ENCODE measurements around the gene TMEM255A.

TMEM255A gene

GRCh38 chrX:120311727-120312063 is 434 bp upstream of the TMEM255A start:
- no CpG with 5 or more reads among the region's 4 CpGs for WGBS, 2 donors (ENCODE audit: extremely low coverage in 2 of 2, insufficient read length in 2 of 2, insufficient replicate concordance in 1 of 2)

DNA sequence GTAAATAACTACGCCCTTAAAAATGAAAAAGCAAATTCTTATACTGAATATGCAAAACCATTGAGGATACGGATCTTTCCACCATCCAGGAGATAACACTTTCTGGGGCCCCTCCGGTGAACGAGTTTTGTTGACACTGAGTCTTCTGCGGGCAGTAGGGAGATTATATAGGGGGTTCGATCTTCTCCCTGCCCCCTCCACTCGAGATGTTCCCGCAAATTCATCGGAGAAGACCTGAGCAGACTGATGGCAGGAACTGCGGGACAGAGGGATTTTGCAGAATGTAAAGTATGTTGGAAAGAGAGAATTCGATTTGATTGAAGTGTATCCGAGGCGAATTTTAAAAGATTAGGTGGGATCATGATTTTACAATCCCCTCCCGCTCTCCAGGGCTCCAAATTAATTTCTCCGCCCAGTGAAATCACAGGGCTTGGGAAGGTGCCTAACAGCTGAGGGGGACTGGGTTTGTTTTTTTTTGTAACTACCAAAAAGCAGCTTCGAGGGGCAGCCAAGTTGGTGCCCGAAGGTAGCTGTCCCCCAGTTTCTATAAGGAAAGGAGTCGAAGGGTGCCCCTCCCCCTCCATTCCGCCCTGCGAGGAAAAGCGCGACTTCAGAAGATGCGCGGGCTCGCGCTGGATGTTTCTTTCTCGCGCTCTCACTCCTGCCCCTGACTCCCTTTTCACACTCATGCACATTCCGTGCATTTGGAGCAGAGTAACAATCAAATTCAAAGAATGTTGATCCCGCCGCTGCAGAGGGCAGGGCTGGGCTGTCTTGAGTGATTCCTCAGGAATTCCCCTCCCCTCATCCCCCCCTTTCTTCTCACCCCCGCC is 1.2 kb downstream of the TMEM255A start:
- Histone ChIP-seq H3K14ac (ENCODE audit: low read length) (no peak overlapping the region), H3K9me3 (replicated peaks in 1 of 2; ENCODE audit: control insufficient read depth in 2 of 2, insufficient read depth in 1 of 2, low read depth in 1 of 2, low read length in 2 of 2) (no peaks in the 10 kb centered on the region), H2AK5ac (ENCODE audit: low read depth, low read length) (no peak overlapping the region), H4K91ac (ENCODE audit: low read depth, low read length, poor library complexity) (no peak overlapping the region), H3K79me1 (ENCODE audit: low read depth, low read length) (no peaks in the 10 kb centered on the region), H3K36me3 (replicated peaks in 1 of 2; ENCODE audit: control insufficient read depth in 2 of 2, insufficient read depth in 2 of 2, low read length in 2 of 2) (no peaks in the 10 kb centered on the region), H2BK15ac (ENCODE audit: low read length) (no peak overlapping the region), H2BK120ac (ENCODE audit: low read depth, low read length) (no peak overlapping the region), H3K4me2 (ENCODE audit: insufficient read depth, low read length, poor library complexity, severe bottlenecking) (peak overlapping the region; percentile 69), H3K27ac (replicated peaks; ENCODE audit: low read length) (no peak overlapping the region), H4K8ac (ENCODE audit: low read depth, low read length) (no peak overlapping the region), H2BK5ac (ENCODE audit: low read length) (no peak overlapping the region), H2BK12ac (ENCODE audit: low read length) (no peak overlapping the region), H3K4ac (ENCODE audit: low read length) (no peak overlapping the region), H3K27me3 (ENCODE audit: control insufficient read depth in 3 of 3, insufficient read depth in 3 of 3, low read depth in 1 of 3, low read length in 3 of 3) (peaks cover 0 to 77% (median 10%) of the 10 kb centered on the region in 3 experiments), H3K4me3 (ENCODE audit: low read length in 2 of 2) (peak overlapping the region; percentile 31 to 70), H3K4me1 (ENCODE audit: control insufficient read depth in 2 of 2, insufficient read depth in 1 of 2, low read depth in 1 of 2, low read length in 2 of 2) (peaks cover 4% of the 10 kb centered on the region in 2 donors), H3K18ac (ENCODE audit: low read length) (no peak overlapping the region), H3K9ac (ENCODE audit: low read depth, low read length, poor library complexity) (peak overlapping the region; percentile 70), H3K23ac (ENCODE audit: low read depth, low read length, poor library complexity) (no peak overlapping the region), H2AFZ (ENCODE audit: low read length) (peak overlapping the region; percentile 71)
- no CpG with 5 or more reads among the region's 32 CpGs for WGBS, 2 donors (ENCODE audit: extremely low coverage in 2 of 2, insufficient read length in 2 of 2, insufficient replicate concordance in 1 of 2)
- peak; percentile 26 for DNase-seq (ENCODE audit: low spot score)

More at GRCh38 chrX:120311727-120312063, 434 bp upstream of the TMEM255A start:
- Histone ChIP-seq H2BK5ac (ENCODE audit: low read length) (no peak overlapping the region), H3K4me1 (ENCODE audit: control insufficient read depth in 2 of 2, insufficient read depth in 1 of 2, low read depth in 1 of 2, low read length in 2 of 2) (peaks cover 4% of the 10 kb centered on the region in 2 donors), H2BK12ac (ENCODE audit: low read length) (no peak overlapping the region), H3K79me1 (ENCODE audit: low read depth, low read length) (no peaks in the 10 kb centered on the region), H3K23ac (ENCODE audit: low read depth, low read length, poor library complexity) (no peak overlapping the region), H3K4ac (ENCODE audit: low read length) (no peak overlapping the region), H2AFZ (ENCODE audit: low read length) (no peak overlapping the region), H3K9me3 (replicated peaks in 1 of 2; ENCODE audit: control insufficient read depth in 2 of 2, insufficient read depth in 1 of 2, low read depth in 1 of 2, low read length in 2 of 2) (no peaks in the 10 kb centered on the region), H3K18ac (ENCODE audit: low read length) (no peak overlapping the region), H4K8ac (ENCODE audit: low read depth, low read length) (no peak overlapping the region), H3K36me3 (replicated peaks in 1 of 2; ENCODE audit: control insufficient read depth in 2 of 2, insufficient read depth in 2 of 2, low read length in 2 of 2) (no peaks in the 10 kb centered on the region), H3K9ac (ENCODE audit: low read depth, low read length, poor library complexity) (no peak overlapping the region), H3K14ac (ENCODE audit: low read length) (no peak overlapping the region), H2BK15ac (ENCODE audit: low read length) (no peak overlapping the region), H4K91ac (ENCODE audit: low read depth, low read length, poor library complexity) (no peak overlapping the region), H3K4me3 (ENCODE audit: low read length in 2 of 2) (no peak overlapping the region), H2BK120ac (ENCODE audit: low read depth, low read length) (no peak overlapping the region), H3K27me3 (ENCODE audit: control insufficient read depth in 3 of 3, insufficient read depth in 3 of 3, low read depth in 1 of 3, low read length in 3 of 3) (peaks cover 0 to 70% (median 10%) of the 10 kb centered on the region in 3 experiments), H3K27ac (replicated peaks; ENCODE audit: low read length) (no peak overlapping the region), H2AK5ac (ENCODE audit: low read depth, low read length) (no peak overlapping the region), H3K4me2 (ENCODE audit: insufficient read depth, low read length, poor library complexity, severe bottlenecking) (peak overlapping the region; percentile 2)
- no peak for DNase-seq (ENCODE audit: low spot score)

- H3K4me1 ChIP-seq (ENCODE audit: control insufficient read depth in 2 of 2, insufficient read depth in 1 of 2, low read depth in 1 of 2, low read length in 2 of 2) = peaks cover 4% of the 10 kb centered on the region in 2 donors
- no peak overlapping the region for H3K9ac ChIP-seq (ENCODE audit: low read depth, low read length, poor library complexity)
- H2AFZ ChIP-seq (ENCODE audit: low read length) = peak overlapping the region; percentile 71
- H2BK15ac ChIP-seq (ENCODE audit: low read length) = no peak overlapping the region
- no peak overlapping the region for H3K4ac ChIP-seq (ENCODE audit: low read length)
- H3K14ac ChIP-seq (ENCODE audit: low read length) = no peak overlapping the region
- H3K18ac ChIP-seq (ENCODE audit: low read length) = peak overlapping the region; percentile 71
- no peak overlapping the region for H2BK5ac ChIP-seq (ENCODE audit: low read length)
- peak; percentile 54 for DNase-seq (ENCODE audit: low spot score)
- H3K23ac ChIP-seq (ENCODE audit: low read depth, low read length, poor library complexity) = no peak overlapping the region
- peaks cover 0 to 79% (median 10%) of the 10 kb centered on the region in 3 experiments for H3K27me3 ChIP-seq (ENCODE audit: control insufficient read depth in 3 of 3, insufficient read depth in 3 of 3, low read depth in 1 of 3, low read length in 3 of 3)
- H3K79me1 ChIP-seq (ENCODE audit: low read depth, low read length) = no peaks in the 10 kb centered on the region
- peak overlapping the region; percentile 69 for H3K4me2 ChIP-seq (ENCODE audit: insufficient read depth, low read length, poor library complexity, severe bottlenecking)
- H2AK5ac ChIP-seq (ENCODE audit: low read depth, low read length) = no peak overlapping the region
- H4K91ac ChIP-seq (ENCODE audit: low read depth, low read length, poor library complexity) = no peak overlapping the region
- H2BK12ac ChIP-seq (ENCODE audit: low read length) = no peak overlapping the region
- no peaks in the 10 kb centered on the region for H3K9me3 ChIP-seq (replicated peaks in 1 of 2; ENCODE audit: control insufficient read depth in 2 of 2, insufficient read depth in 1 of 2, low read depth in 1 of 2, low read length in 2 of 2)
- no peak overlapping the region for H3K27ac ChIP-seq (replicated peaks; ENCODE audit: low read length)
- no CpG with 5 or more reads among the region's 52 CpGs for WGBS, 2 donors (ENCODE audit: extremely low coverage in 2 of 2, insufficient read length in 2 of 2, insufficient replicate concordance in 1 of 2)
- H4K8ac ChIP-seq (ENCODE audit: low read depth, low read length) = no peak overlapping the region
- H3K36me3 ChIP-seq (replicated peaks in 1 of 2; ENCODE audit: control insufficient read depth in 2 of 2, insufficient read depth in 2 of 2, low read length in 2 of 2) = no peaks in the 10 kb centered on the region
- H3K4me3 ChIP-seq (ENCODE audit: low read length in 2 of 2) = peak overlapping the region; percentile 31 to 74
- no peak overlapping the region for H2BK120ac ChIP-seq (ENCODE audit: low read depth, low read length)
These were observed 2.0 kb downstream of the TMEM255A start for GRCh38 chrX:120308959-120309872.

- H3K36me3 ChIP-seq (replicated peaks in 1 of 2; ENCODE audit: control insufficient read depth in 2 of 2, insufficient read depth in 2 of 2, low read length in 2 of 2) = no peaks in the 10 kb centered on the region
- H3K27me3 ChIP-seq (ENCODE audit: control insufficient read depth in 3 of 3, insufficient read depth in 3 of 3, low read depth in 1 of 3, low read length in 3 of 3) = peaks cover 0 to 77% (median 10%) of the 10 kb centered on the region in 3 experiments
- H2AFZ ChIP-seq (ENCODE audit: low read length) = no peak overlapping the region
- H3K18ac ChIP-seq (ENCODE audit: low read length) = no peak overlapping the region
- H4K8ac ChIP-seq (ENCODE audit: low read depth, low read length) = no peak overlapping the region
- H3K4ac ChIP-seq (ENCODE audit: low read length) = no peak overlapping the region
- peaks cover 2 to 4% of the 10 kb centered on the region in 2 donors for H3K4me1 ChIP-seq (ENCODE audit: control insufficient read depth in 2 of 2, insufficient read depth in 1 of 2, low read depth in 1 of 2, low read length in 2 of 2)
- DNase-seq (ENCODE audit: low spot score) = peak; percentile 53
- no peak overlapping the region for H4K91ac ChIP-seq (ENCODE audit: low read depth, low read length, poor library complexity)
- H3K9ac ChIP-seq (ENCODE audit: low read depth, low read length, poor library complexity) = no peak overlapping the region
- no CpG with 5 or more reads among the region's 12 CpGs for WGBS, 2 donors (ENCODE audit: extremely low coverage in 2 of 2, insufficient read length in 2 of 2, insufficient replicate concordance in 1 of 2)
- H3K27ac ChIP-seq (replicated peaks; ENCODE audit: low read length) = no peak overlapping the region
- H3K23ac ChIP-seq (ENCODE audit: low read depth, low read length, poor library complexity) = no peak overlapping the region
- H2BK12ac ChIP-seq (ENCODE audit: low read length) = no peak overlapping the region
- H2BK120ac ChIP-seq (ENCODE audit: low read depth, low read length) = no peak overlapping the region
- H3K4me2 ChIP-seq (ENCODE audit: insufficient read depth, low read length, poor library complexity, severe bottlenecking) = peak overlapping the region; percentile 58
- H3K4me3 ChIP-seq (ENCODE audit: low read length in 2 of 2) = no peak overlapping the region
- no peak overlapping the region for H2AK5ac ChIP-seq (ENCODE audit: low read depth, low read length)
- H3K79me1 ChIP-seq (ENCODE audit: low read depth, low read length) = no peaks in the 10 kb centered on the region
- no peak overlapping the region for H2BK5ac ChIP-seq (ENCODE audit: low read length)
- H3K14ac ChIP-seq (ENCODE audit: low read length) = no peak overlapping the region
- no peak overlapping the region for H2BK15ac ChIP-seq (ENCODE audit: low read length)
- no peaks in the 10 kb centered on the region for H3K9me3 ChIP-seq (replicated peaks in 1 of 2; ENCODE audit: control insufficient read depth in 2 of 2, insufficient read depth in 1 of 2, low read depth in 1 of 2, low read length in 2 of 2)
These were observed 2.7 kb downstream of the TMEM255A start for GRCh38 chrX:120308558-120308957.
